Thyroid gland (tissue), 4 donors: Measurements from ENCODE around the gene SP3.

Experiments
- POLR2A ChIP-seq, 2 donors: fragments of 450-650 bp; IDR thresholded peaks; one replicate each; pipeline ENCODE4 v1.6.1; 2017; ENCODE audit warnings: antibody characterized with exemption in 2 of 2, mild to moderate bottlenecking in 2 of 2, moderate library complexity in 1 of 2
- TF ChIP-seq, protein P1 (sequence below), 6 experiments: fragments of 200-600 bp in 3 of 6; fragments of 450-650 bp in 3 of 6; sonication (generic) in 3 of 6; IDR thresholded peaks; one replicate each; pipeline ENCODE4 v1.5.1; 2016 to 2019; ENCODE audit warnings: antibody characterized with exemption in 6 of 6, mild to moderate bottlenecking in 2 of 6, inconsistent platforms in 1 of 6, moderate library complexity in 1 of 6

DNA sequence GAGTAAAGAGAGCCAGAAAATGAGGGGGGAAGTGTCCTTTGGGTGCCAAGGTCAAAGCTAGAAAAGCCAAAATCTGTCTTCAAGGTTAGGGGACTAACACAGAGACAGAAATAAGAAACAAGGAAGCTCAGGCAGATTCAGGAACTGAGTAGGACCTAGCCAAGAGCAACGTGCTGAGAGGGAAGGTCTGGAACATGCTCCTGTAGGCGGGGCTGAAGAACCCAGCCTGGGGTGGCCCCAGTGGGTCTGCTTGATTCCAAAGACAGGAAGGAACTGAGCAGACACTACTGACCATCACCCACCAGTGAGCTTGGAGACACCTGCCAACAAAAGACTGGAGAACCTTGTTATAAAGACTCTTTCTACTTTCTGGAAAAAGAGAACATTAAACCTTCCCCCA lies 105.1 kb downstream of the SP3 start:
- TF ChIP-seq, protein P1, sequence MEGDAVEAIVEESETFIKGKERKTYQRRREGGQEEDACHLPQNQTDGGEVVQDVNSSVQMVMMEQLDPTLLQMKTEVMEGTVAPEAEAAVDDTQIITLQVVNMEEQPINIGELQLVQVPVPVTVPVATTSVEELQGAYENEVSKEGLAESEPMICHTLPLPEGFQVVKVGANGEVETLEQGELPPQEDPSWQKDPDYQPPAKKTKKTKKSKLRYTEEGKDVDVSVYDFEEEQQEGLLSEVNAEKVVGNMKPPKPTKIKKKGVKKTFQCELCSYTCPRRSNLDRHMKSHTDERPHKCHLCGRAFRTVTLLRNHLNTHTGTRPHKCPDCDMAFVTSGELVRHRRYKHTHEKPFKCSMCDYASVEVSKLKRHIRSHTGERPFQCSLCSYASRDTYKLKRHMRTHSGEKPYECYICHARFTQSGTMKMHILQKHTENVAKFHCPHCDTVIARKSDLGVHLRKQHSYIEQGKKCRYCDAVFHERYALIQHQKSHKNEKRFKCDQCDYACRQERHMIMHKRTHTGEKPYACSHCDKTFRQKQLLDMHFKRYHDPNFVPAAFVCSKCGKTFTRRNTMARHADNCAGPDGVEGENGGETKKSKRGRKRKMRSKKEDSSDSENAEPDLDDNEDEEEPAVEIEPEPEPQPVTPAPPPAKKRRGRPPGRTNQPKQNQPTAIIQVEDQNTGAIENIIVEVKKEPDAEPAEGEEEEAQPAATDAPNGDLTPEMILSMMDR (IDR thresholded peaks at IDR 0.05): no peak
- no peak for TF ChIP-seq POLR2A (IDR thresholded peaks at IDR 0.05)
